GM21381 (cell line): ENCODE measurements around the gene P2RX4.
"Not testable (repeated sequence)": the region's sequence is repeated elsewhere in the genome, so short reads cannot be mapped to it uniquely, and the experiment has no call there.

Experiments
- ATAC-seq: cut with Tn5 transposase; IDR thresholded peaks from one replicate; pipeline ENCODE4 v1.9.1; 2021; ENCODE audit warnings: mild to moderate bottlenecking, moderate library complexity; ENCODE audit not compliant: unreplicated experiment

P2RX4 gene

DNA sequence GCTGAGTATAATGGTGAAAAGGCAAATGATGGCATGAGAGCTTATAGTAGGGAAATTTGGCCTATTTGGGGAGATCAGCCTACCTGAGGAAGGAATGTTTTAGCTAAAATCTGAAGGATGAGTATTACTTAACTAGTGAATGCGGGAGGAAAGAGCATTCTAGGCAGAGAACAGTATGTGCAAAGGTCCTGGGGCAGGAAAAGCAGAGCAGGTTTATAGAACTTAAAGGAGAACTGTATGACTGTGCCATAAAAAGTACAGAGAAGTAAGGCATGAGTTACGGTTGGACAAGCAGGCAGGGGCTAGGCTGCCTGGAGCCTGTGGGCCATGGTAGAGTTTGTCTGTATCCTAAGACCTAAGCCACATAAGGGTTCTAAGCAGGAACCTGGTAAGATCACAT lies 21.7 kb upstream of the P2RX4 start:
- no peak for ATAC-seq

DNA sequence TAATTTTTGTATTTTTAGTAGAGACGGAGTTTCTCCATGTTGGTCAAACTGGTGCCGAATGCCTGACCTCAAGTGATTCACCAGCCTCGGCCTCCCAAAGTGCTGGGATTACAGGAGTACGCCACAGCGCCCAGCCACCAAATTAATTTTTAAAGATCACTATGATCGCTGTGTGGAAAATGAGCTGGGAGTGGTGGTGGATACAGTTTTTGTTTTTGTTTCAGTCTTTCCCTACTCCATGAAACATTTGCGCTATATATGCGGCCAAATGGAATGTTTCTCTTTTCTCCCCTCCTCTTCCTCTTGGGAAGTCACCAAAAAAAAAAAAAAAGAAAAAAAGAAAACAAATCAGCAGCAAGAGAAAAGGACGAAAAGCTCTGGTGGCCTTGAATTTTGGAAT lies 20.8 kb upstream of the P2RX4 start:
- no peak for ATAC-seq

DNA sequence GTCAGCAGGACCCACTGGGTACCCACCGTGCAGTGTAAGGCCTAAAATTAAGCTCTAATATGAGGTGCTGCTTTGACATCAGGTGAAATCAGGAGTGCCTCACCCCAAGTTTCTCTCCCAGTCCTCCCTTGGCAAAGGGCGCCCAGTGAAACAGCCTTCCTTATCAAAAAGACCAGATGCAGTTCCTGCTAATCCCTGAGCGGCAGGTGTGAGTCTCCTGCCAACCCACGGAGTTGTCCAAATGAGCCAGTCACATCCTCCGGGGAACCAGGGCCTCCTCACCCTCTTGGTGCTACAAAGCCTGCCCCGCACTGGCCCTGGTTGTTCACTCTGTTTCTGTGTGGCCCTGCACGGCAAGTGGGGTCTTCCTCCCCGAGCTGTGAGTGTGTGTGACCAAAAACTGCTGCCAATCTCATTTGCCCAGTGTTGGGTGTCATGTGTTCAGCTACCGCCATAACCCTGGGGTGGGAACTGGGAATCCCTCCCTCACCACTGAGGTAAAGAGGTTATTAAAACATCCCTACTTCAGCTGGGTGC lies 20.2 kb upstream of the P2RX4 start:
- ATAC-seq, result no peak

DNA sequence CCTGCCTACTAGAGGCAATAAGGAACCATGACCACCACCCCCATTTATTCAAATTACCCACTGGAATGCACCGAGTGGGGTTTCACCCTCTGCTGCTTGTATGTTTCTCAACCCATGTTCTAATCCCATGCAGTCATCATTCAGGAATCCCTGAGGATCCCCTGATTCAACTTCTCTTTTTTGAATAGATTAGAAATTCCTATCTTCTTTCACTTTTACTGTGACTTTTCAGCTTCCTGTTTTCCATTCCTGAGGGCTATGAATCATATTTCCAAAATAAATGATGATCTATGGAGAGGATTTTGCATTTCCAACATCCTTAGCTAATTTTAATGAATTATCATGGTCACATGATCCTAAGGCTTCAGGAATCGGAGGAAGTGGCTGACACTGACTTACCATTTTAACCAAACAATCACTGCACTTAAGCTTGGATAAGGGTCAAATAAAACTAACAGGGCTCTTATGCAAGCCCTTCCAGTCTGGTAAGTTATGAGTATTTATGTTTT lies 19.4 kb upstream of the P2RX4 start:
- ATAC-seq, result no peak

DNA sequence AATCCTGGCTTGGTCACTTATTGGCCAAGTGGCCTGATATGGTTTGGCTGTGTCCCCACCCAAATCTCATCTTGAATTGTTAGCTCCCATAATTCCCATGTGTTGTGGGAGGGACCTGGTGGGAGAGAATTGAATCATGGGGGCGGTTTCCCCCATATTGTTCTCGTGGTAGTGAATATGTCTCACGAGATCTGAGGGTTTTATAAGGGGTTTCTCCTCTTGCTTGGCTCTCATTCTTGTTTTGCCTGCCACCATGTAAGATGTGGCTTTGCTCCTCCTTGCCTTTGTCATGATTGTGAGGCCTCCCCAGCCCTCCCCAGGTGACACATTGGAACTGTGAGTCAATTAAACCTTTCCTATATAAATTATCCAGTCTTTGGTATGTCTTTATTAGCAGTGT lies 18.8 kb upstream of the P2RX4 start:
- no peak for ATAC-seq

DNA sequence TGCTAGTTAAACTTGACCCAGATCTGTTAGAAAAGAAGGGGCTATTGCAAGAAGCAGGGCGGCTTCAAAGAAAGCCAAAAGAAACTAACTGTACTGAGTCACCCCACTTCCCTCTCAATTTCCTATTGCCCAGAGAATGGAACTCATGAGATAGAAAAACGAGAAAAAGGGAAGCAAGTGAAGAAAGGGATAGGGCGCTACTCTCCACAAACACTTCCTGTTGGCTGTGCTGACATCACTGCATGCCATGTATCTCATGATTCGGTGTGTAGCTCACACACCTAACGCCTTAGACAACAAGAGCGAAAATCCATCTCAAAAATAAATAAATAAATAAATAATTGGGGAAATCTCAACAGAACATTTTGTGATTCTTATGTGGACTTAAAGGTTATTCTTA lies 13.0 kb upstream of the P2RX4 start:
- no peak for ATAC-seq

DNA sequence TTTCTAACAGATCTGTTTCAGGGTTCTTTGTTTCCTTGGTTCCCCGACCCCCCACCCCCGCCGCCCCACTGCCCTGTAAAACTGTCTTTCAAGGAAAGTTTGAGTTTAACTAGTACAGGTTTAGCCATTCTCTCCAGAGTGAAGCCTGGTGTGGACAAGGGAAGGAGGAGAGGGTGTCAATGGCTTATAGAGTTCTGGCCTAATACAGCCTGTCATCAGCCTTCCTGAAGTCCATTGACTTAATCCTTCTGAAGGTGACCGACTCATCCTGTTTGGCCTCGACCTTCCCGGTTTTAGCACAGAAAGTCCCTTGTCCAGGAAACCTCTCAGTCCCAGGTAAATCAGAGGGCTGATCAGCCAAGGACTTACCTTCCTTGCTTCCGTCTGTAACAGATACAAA lies 11.0 kb upstream of the P2RX4 start:
- ATAC-seq, result no peak

DNA sequence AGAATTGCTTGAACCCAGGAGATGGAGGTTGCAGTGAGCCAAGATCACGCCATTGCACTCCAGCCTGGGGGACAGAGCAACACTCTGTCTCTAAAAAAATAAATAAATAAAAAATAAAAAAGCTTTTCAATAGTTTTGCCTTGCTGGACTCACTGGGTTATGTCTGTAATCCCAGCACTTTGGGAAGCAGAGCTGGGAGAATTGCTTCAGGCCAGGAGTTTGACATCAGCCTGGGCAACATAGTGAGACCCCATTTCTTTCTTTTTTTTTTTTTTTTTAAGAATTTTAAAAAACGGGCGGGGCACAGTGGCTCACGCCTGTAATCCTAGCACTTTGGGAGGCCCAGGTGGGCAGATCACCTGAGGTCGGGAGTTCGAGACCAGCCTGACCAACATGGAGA lies 8.8 kb upstream of the P2RX4 start:
- not testable (repeated sequence) for ATAC-seq

DNA sequence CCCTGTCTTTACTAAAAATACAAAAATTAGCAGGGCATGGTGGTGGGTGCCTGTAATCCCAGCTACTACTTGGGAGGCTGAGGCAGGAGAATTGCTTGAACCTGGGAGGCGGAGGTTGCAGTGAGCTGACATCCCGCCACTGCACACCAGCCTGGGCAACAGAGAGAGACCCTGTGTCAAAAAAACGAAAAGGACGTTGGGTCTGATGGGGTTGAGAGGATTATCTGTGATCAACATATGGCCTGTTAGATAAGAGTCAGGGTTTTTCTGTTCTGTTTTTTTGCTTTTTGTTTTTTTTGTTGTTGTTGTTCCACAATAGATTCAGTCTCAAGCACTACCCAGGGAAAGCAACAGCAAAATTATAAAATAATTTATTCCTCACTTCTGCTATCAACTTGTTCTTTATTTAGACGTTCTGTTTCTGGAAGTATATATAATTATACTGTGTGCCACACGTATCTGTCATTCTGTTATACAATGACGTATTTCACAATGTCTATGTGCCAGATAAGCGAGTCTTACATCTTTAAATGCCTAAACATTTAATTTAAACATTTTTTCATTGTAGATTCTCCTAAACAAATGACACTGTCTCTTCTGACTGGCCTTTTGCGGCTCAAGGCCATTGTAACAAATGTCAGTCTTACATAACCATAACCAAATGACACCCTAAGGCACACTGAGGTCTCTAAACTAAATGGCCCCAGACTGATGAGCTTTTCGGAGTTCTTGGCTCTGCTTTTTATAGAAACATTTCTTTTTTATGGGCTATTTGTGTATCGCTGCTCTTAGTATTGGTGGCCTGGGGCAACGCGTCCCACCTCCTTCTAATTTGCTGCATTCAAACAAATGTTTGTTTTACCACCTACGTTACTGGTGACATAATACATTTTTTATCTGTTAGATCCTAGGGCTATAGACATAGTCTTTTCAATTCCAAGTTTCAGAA lies 7.2 kb upstream of the P2RX4 start:
- ATAC-seq, result no peak

DNA sequence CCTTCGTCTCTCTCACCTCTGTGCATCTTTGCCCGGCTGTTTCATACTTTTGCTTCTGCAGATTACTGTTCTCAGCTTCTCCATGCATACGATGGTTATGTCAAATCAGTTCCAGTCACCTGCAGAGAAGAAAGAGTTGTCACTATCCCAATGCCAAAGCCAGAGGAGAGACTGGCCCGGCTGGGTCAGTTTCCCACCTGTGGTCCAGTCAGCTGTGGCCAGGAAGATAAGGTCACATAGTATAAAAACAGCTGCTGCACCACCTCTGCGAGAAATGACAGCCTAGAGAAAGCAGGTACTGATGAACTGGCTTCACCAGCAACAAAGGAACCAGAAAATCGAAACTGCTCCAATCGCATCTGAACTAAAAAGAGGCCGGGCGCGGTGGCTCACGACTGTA lies 6.4 kb upstream of the P2RX4 start:
- no peak for ATAC-seq

DNA sequence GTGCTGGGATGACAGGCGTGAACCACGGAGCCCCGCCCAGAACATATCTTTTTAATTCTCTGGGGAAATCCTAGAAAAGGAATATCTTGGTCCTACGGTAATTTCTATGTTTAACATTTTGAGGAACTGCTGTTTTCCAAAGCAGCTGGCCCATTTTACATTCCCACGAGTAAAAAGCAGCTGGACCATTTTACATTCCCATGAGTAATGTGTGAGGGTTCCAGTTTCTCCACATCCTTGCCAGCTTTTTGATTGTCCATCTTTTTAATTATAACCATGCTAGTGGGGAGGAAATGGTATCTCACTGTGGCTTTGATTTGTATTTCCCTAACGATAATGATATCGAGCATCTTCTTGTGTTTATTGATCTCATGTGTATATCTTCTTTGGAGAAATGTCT lies 4.4 kb upstream of the P2RX4 start:
- ATAC-seq, result no peak

DNA sequence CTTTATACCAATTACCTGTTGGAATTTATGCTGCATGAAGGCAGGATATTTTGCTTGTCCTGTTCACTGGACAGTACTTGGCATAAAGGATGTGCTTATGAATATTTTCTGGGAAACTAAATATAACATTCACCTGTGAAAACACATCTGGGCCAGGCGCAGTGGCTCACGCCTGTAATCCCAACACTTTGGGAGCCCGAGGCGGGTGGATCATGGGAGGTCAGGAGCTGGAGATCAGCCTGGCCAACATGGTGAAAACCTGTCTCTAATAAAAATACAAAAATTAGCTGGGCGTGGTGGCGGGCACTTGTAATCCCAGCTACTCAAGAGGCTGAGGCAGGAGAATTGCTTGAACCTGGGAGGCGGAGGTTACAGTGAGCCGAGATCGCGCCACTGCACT lies 1.4 kb upstream of the P2RX4 start:
- ATAC-seq, result not testable (repeated sequence)

DNA sequence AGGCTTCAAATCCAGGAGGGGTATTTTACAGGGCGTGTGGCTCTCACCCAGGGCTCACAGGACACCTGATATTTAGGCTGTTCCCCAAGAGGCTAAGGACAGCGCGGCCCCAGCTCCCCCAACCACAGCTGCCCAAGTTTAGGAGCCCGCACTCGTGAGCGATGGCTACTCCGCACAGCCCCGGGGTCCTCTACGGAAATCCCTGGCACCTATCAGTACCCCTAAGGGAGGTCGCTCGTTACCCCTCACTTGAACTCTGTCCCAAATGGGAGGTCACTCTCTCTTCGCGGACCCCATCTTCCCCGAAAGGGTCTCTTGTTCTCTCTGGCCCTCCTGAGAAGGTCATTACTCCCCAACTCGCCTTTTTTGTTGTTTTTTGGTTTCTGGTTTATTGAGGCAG lies 708 bp upstream of the P2RX4 start:
- ATAC-seq, result no peak

DNA sequence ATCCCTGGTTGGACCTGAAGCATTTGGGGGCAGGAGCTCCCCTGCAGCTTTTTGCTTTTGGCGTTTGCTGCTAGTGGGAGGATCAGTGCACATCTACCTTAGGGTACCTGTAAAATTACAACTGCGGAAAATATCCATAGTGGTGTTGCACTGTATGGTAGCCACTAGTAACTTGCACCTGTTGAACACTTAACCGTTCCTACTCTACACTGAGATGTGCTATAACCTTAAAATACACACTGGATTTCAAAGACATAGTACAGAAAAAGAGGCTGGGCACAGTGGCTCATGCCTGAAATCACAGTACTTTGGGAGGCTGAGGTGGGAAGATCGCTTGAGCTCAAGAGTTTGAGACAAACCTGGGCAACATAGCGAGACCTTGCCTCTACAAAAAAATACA lies 2.9 kb downstream of the P2RX4 start:
- ATAC-seq, result no peak

DNA sequence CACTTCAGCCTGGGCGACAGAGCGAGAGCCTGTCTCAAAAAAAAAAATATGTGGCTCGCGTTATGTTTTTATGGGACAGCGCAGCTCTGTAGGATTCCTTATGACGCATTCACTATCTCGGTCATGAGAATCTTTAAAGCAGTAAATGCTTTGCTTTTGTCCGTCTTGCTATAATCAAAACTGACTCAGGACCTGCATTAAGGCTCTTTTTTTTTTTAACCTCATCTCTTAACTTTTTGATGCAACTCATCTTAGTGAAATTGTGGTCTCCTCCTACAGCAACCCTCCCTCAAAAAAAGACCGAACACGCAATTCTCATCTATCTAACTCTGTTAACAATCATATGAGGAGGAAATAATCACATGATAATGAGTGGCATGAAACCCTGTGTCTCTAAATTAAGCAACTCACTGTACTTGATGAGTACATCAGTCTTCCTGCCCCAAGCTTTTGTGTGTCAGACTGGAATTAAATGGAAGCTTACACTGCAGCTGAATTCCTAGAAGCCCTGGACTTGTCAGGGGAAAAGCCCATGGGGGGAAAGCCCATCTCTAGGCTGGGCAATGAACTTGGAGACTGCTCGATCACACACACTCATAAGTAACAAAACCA lies 4.3 kb downstream of the P2RX4 start:
- ATAC-seq, result no peak

DNA sequence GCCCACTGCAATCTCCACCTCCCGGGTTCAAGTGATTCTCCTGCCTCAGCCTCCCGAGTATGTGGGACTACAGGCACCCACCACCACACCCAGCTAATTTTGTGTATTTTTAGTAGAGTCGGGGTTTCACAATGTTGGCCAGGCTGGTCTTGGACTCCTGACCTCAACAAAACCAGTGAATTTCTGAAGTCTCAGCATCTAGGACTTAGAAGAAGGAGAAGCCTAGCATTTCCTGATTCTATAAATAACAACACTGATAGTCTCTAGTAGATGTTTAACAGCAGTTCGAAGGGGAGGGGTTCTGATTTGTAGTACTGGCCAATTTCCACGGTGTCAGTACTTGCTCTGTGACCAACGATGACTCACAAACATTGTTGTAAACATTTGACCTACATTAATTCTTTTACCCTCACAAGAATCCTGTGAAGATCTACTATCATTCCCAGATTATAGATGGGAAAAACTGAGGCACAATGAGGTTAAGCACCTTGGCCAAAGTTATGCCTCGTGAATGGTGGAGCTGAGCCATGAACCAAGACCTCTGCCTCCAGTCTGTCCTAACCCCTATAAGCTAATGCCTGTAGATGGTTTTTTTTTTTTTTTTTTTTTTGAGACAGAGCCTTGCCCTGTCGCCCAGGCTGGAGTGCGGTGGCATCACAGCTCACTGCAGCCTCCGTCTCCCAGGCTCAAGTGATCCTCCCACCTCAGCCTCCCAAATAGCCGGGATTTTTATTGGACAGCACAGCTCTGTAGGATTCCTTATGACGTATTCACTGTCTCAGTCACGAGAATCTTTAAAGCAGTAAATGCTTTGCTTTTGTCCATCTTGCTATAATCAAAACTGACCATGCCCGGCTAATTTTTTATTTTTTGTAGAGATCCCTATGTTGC lies 5.2 kb downstream of the P2RX4 start:
- ATAC-seq, result no peak

DNA sequence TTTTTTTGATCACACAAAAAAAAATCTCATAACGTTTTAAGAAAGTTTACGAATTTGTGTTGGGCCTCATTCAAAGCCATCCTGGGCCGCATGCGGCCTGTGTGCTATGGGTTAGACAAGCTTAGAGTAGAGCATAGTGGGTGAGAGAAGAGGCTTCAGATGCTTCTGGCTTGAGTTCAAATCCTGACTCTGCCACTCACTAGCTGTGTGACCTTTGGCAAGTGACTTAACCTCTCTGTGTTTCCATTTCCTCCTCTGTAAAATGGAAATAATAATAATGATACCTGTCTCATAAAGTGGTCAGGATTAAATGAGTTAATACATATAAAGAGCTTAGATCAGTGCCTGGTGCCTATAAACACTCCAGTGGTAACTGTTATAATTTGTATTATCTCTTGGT lies 6.2 kb downstream of the P2RX4 start:
- ATAC-seq, result no peak

DNA sequence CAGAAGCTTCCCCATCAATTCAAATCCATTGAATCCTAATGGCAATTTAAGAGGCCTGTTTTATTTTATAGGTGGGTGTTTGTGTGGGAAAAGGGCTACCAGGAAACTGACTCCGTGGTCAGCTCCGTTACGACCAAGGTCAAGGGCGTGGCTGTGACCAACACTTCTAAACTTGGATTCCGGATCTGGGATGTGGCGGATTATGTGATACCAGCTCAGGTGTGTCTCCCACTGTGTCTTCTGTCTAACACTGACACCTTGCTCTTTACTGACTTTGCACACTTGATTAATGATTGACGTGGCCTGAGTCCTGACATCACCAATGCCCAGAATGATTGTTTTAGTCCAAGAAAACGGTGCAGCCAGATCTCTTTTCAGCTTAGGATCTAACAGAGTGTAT lies 7.1 kb downstream of the P2RX4 start:
- no peak for ATAC-seq

DNA sequence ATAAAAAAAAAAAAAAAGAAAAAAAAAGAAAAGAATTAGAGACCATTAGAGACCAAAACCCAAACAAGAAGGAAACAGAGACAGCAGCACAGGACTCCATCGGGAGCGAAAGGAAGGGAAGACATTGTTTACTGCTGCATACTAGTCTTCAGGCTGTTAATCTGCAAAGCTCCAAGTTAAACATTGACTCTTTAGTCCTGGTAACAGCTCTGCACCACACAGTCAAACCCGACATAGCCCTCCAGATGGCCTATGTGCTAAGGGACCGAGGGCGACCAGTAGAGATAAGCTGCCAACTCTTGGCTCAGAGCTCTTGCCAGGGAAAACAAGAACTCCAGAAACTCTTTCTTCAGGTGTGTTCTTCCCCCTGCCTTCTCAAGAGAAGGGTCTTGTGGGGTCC lies 7.8 kb downstream of the P2RX4 start:
- no peak for ATAC-seq

DNA sequence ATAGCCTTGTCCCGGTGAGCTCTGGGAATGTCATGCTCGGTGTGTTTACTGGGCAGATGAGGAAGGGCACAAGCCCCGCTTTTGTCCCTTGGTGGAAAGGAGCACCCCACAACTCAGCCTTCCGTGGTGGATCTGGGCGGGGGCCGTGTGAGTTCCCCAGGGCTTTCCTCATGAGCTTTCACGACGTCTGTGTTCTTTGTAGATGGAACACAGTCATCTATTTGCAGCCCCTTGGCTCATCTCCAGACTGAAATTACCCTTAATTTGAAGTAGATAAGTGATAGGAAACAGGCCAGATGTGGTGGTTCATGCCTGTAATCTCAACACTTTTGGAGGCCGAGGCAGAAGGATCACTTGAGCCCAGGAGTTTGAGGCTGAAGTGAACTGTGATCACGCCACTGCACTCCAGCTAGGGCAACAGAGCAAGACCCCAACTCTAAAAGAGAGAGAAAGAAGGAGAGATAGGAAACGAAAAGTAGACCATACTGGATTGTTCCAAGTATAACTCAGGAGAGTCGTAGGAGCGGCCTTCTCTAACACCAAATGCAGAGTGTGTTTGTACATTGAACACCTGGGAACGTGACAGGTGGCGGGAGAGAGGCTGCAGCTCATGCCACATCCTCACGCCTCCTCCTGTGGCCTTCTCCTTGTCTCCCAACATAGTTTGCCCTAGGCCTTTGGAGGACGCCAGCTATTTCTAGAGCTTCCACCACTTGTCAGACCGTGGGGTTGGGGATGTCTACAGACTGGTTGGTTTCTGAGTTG lies 8.8 kb downstream of the P2RX4 start:
- ATAC-seq, result no peak
